Brain microvascular endothelial cell (primary cell): ENCODE data around the gene PAK1IP1.
"Not testable (repeated sequence)": the region's sequence is repeated elsewhere in the genome, so short reads cannot be mapped to it uniquely, and the experiment has no call there.

Experiments used
- DNase-seq: peaks from one replicate; pipeline ENCODE4 v3.0.0-alpha.2; 2020
- H3K27ac ChIP-seq: fragments of 250-450 bp; sonication (Bioruptor Pico); 2 replicates; pipeline ENCODE4 v1.5.1; 2020; ENCODE audit warnings: mild to moderate bottlenecking, moderate library complexity
- H3K27me3 ChIP-seq: fragments of 250-450 bp; sonication (Bioruptor Pico); replicated peaks from 2 replicates; pipeline ENCODE4 v1.5.1; 2020; ENCODE audit warnings: mild to moderate bottlenecking
- H3K36me3 ChIP-seq: fragments of 250-450 bp; sonication (Bioruptor Pico); replicated peaks from 2 replicates; pipeline ENCODE4 v1.5.1; 2020; ENCODE audit warnings: mild to moderate bottlenecking
- H3K4me3 ChIP-seq: 2 replicates; pipeline ENCODE4 v1.5.1; 2011; ENCODE audit warnings: low read depth, mild to moderate bottlenecking, control low read depth, low read length, moderate library complexity
- CTCF ChIP-seq: IDR thresholded peaks from 2 replicates; pipeline ENCODE4 v1.5.1; 2011; ENCODE audit warnings: low read depth, mild to moderate bottlenecking, moderate library complexity, low read length, control low read depth, inconsistent platforms; ENCODE audit errors: missing control alignments
- in situ Hi-C: cut with HindIII; loops from 2 replicates; pipeline ENCODE4 v1.10.0; 2017; ENCODE audit warnings: low sequenced_read_pairs, low pct_ligation_motif_present

The PAK1IP1 gene

GRCh38 chr6:10694302-10695085 is at the start of gene PAK1IP1, which contains the start of gene C6orf52:
PAK1IP1 (plus strand) TSS chr6:10694972; CDS start chr6:10694986, 14 bp downstream.
C6orf52 (minus strand) TSS chr6:10694616; CDS start chr6:10687550, 7,066 bp downstream.
- peak within 1 kb of the TSS; percentile 98 for H3K4me3 ChIP-seq
- peak; percentile 91 for DNase-seq
- peak within 1 kb of the TSS; percentile 100 for H3K27ac ChIP-seq
- no peaks in the 10 kb centered on the region for H3K27me3 ChIP-seq
- no peak for TF ChIP-seq CTCF
- peaks cover 4% of the 10 kb centered on the region for H3K36me3 ChIP-seq
- in situ Hi-C loops = no loop called here

GRCh38 chr6:10655508-10656055 is 39.2 kb upstream of the PAK1IP1 start:
- Histone ChIP-seq H3K4me3 (no peak overlapping the region), H3K27ac (no peak overlapping the region), H3K27me3 (no peaks in the 10 kb centered on the region), H3K36me3 (no peaks in the 10 kb centered on the region)
- TF ChIP-seq CTCF = no peak
- no peak for DNase-seq
- in situ Hi-C loops = no loop called here

- Histone ChIP-seq H3K4me3 (peak overlapping the region; percentile 34), H3K27ac (no peak overlapping the region), H3K36me3 (no peaks in the 10 kb centered on the region), H3K27me3 (no peaks in the 10 kb centered on the region)
- in situ Hi-C loops = no loop called here
- DNase-seq = no peak
- TF ChIP-seq CTCF = no peak
Measured at GRCh38 chr6:10658910-10659698, 35.7 kb upstream of the PAK1IP1 start.

- no peak for TF ChIP-seq CTCF
- H3K27ac ChIP-seq = no peak overlapping the region
- DNase-seq = no peak
- H3K36me3 ChIP-seq = no peaks in the 10 kb centered on the region
- in situ Hi-C loops = no loop called here
- H3K27me3 ChIP-seq = no peaks in the 10 kb centered on the region
- H3K4me3 ChIP-seq = peak overlapping the region; percentile 34
Measured at GRCh38 chr6:10659699-10660348, 34.9 kb upstream of the PAK1IP1 start.

GRCh38 chr6:10660431-10661191 is 34.2 kb upstream of the PAK1IP1 start:
- DNase-seq, H3K4me3 ChIP-seq, H3K36me3 ChIP-seq, H3K27ac ChIP-seq, in situ Hi-C loops, H3K27me3 ChIP-seq: not testable (repeated sequence)
